Neuron (in vitro differentiated cells): ENCODE results near the gene KIN.
"Not testable (repeated sequence)": the region's sequence is repeated elsewhere in the genome, so short reads cannot be mapped to it uniquely, and the experiment has no call there.

Experiments used
- H2AFZ ChIP-seq: one replicate; pipeline ENCODE4 v1.6.1; 2013; ENCODE audit warnings: low read depth, mild to moderate bottlenecking, inconsistent platforms, low read length, moderate library complexity
- H3K27me3 ChIP-seq: one replicate; pipeline ENCODE4 v1.6.1; 2013; ENCODE audit warnings: low read length; ENCODE audit not compliant: insufficient read depth
- H3K36me3 ChIP-seq: one replicate; pipeline ENCODE4 v1.6.1; 2013; ENCODE audit warnings: low read length; ENCODE audit not compliant: insufficient read depth
- H3K4me1 ChIP-seq: one replicate; pipeline ENCODE4 v1.6.1; 2013; ENCODE audit warnings: low read length; ENCODE audit not compliant: insufficient read depth
- H3K4me3 ChIP-seq: 2 replicates; pipeline ENCODE4 v1.5.1; 2013; ENCODE audit warnings: mild to moderate bottlenecking, low read length, moderate library complexity
- H3K9me3 ChIP-seq: one replicate; pipeline ENCODE4 v1.6.1; 2013; ENCODE audit warnings: low read length

Gene KIN

DNA sequence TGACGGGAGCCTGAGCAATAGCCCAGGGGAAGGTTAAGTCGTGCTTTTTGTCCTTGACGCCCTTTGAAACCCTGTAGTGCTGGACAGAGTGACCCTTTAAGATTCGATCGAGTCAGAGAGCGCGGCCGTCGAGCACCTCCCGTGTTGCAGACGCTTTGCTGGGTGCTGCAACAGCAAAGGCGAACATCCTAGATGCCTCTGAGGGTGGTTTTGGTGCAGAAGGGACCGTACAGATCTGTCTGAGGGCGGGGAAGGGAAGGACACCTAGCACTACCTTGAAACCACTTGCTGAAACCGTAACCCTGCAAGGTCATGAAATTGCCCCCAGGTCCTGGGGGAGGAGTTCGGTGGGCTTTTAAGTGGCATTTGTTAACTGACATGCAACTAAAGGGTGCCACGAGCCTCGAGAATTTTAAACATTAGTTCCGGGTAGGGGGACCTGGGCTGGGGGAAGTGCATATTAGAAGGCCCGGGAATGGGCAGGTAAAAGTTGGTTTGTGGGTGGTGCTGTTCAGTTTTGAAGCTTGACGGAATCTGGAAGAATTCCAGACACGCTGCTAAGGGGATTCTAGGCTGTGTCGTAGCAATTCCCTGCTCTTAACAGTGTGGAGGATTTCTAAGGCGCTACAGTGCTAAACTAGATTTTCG, 970 bp upstream of the KIN start:
- Histone ChIP-seq H3K4me3 (peak overlapping the region; percentile 91), H3K36me3 (peaks cover 27% of the 10 kb centered on the region), H3K4me1 (peaks cover 25% of the 10 kb centered on the region), H2AFZ (peak overlapping the region; percentile 41), H3K9me3 (no peaks in the 10 kb centered on the region), H3K27me3 (no peaks in the 10 kb centered on the region)

GRCh38 chr10:7787150-7787856, 490 bp downstream of the KIN start:
- H2AFZ ChIP-seq = peak overlapping the region; percentile 81
- H3K4me3 ChIP-seq = peak overlapping the region; percentile 91
- no peaks in the 10 kb centered on the region for H3K9me3 ChIP-seq
- H3K36me3 ChIP-seq = peaks cover 20% of the 10 kb centered on the region
- peaks cover 25% of the 10 kb centered on the region for H3K4me1 ChIP-seq
- H3K27me3 ChIP-seq = no peaks in the 10 kb centered on the region

GRCh38 chr10:7786430-7786829, 1.4 kb downstream of the KIN start:
- H3K27me3 ChIP-seq = no peaks in the 10 kb centered on the region
- H3K4me3 ChIP-seq = peak overlapping the region; percentile 91
- no peaks in the 10 kb centered on the region for H3K9me3 ChIP-seq
- H3K36me3 ChIP-seq = peaks cover 19% of the 10 kb centered on the region
- no peak overlapping the region for H2AFZ ChIP-seq
- H3K4me1 ChIP-seq = peaks cover 25% of the 10 kb centered on the region

GRCh38 chr10:7782194-7782593, 5.6 kb downstream of the KIN start:
- H2AFZ ChIP-seq, H3K27me3 ChIP-seq, H3K4me3 ChIP-seq, H3K9me3 ChIP-seq, H3K4me1 ChIP-seq: not testable (repeated sequence)
- peaks cover 47% of the 10 kb centered on the region for H3K36me3 ChIP-seq

DNA sequence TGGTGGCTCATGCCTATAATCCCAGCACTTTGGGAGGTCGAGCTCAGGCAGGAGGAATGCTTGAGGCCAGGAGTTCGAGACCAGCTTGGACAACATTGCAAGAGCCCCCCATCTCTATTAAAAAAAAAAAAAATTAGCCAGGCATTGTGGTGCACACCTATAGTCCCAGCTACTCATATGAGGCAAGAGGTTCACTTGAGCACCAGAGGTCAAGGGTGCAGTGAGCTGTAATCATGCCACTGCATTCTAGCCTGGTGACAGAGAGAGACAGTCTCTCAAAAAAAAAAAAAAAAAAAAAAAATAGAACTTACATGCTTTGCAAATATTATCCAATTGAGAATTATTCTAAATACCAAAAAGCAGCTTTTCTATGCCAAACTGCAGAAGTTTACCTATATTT, 11.0 kb downstream of the KIN start:
- Histone ChIP-seq H3K9me3 (no peaks in the 10 kb centered on the region), H3K36me3 (peaks cover 68% of the 10 kb centered on the region), H3K4me1 (no peaks in the 10 kb centered on the region), H3K4me3 (no peak overlapping the region), H3K27me3 (no peaks in the 10 kb centered on the region), H2AFZ (no peak overlapping the region)

GRCh38 chr10:7773845-7774801, 13.7 kb downstream of the KIN start:
- Histone ChIP-seq H3K9me3 (no peaks in the 10 kb centered on the region), H3K4me1 (no peaks in the 10 kb centered on the region), H2AFZ (no peak overlapping the region), H3K4me3 (no peak overlapping the region), H3K27me3 (no peaks in the 10 kb centered on the region), H3K36me3 (peaks cover 50% of the 10 kb centered on the region)

DNA sequence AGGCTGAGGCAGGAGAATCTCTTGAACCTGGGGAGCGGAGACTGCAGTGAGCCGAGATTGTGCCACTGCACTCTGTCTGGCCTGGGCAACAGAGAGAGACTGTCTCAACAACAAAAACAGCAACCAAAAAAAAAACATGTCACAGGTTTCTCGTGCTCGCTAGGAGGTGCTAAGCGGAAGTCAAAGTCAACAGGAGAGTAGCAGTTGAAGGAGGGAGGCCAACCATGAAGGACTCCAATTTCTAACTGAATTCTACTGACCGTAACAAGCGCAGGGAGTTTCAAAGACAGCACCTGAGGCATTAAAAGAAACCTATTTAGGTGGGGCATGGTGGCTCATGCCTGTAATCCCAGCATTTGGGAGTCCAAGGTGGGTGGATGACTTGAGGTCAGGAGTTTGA, 19.4 kb downstream of the KIN start:
- H3K27me3 ChIP-seq = no peaks in the 10 kb centered on the region
- no peak overlapping the region for H2AFZ ChIP-seq
- H3K4me3 ChIP-seq = no peak overlapping the region
- no peaks in the 10 kb centered on the region for H3K4me1 ChIP-seq
- no peaks in the 10 kb centered on the region for H3K9me3 ChIP-seq
- H3K36me3 ChIP-seq = peaks cover 49% of the 10 kb centered on the region

DNA sequence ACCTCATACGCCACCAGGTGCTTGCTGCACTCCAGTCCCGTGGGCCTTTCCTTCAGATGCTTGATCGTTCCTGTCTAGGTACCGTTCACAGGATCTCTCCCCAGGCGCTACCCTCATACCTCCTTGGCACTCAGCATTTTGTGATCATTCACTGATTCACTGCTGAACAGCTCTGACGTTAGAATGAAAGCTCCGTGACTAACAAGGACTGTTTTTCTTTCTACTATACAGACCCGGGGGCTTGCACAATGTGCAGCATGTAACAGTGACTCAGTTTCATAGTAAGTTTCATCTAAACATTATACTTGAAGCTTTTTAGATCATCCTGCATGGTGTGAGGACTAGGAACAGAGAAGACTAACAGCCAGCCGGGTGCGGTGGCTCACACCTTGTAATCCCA, 20.6 kb downstream of the KIN start:
- H2AFZ ChIP-seq = no peak overlapping the region
- H3K27me3 ChIP-seq = no peaks in the 10 kb centered on the region
- H3K36me3 ChIP-seq = peaks cover 56% of the 10 kb centered on the region
- no peak overlapping the region for H3K4me3 ChIP-seq
- no peaks in the 10 kb centered on the region for H3K9me3 ChIP-seq
- H3K4me1 ChIP-seq = no peaks in the 10 kb centered on the region

DNA sequence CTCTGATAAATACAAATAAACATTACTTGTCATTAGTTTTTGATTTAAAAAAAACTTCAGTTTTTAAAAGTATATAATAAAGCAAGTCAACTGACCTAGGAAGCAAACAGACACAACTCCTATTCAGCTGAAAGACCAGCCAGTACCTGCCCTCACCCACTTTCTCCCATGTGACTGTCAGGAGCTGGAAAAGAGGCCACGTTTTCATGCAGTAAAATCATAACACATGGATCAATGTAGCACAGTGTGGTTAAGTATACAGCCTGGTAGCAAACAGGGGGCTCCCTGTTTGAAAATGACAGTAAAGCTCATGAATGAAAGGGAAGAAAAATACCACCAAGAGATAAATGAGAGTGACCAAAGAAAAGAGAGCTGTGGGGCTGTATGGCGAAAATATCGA, 21.6 kb downstream of the KIN start:
- no peak overlapping the region for H3K4me3 ChIP-seq
- H3K27me3 ChIP-seq = no peaks in the 10 kb centered on the region
- H2AFZ ChIP-seq = no peak overlapping the region
- H3K36me3 ChIP-seq = peaks cover 65% of the 10 kb centered on the region
- no peaks in the 10 kb centered on the region for H3K9me3 ChIP-seq
- H3K4me1 ChIP-seq = no peaks in the 10 kb centered on the region

DNA sequence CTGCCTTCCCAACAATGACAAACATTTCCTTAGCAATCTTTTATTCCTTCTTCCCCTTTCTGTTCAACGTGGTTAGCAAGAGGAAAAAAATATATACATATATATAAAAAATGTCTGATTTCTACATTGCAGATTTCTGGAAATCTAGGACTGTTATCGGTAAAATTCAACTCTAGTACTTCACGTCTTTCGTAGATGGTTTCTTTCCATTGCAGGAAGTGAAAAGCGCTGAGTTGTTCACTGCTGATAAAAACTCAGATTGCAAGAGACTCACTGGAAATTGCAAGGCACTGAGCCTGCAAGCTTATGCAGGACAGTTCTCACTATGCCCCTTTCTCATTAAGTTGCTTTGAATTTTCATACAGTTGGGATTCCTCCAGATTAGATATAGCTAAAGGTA, 23.9 kb downstream of the KIN start:
- no peaks in the 10 kb centered on the region for H3K4me1 ChIP-seq
- peaks cover 74% of the 10 kb centered on the region for H3K36me3 ChIP-seq
- no peak overlapping the region for H2AFZ ChIP-seq
- no peaks in the 10 kb centered on the region for H3K27me3 ChIP-seq
- H3K4me3 ChIP-seq = no peak overlapping the region
- H3K9me3 ChIP-seq = no peaks in the 10 kb centered on the region

GRCh38 chr10:7756360-7756992, 31.3 kb downstream of the KIN start:
- Histone ChIP-seq H3K9me3 (peaks cover 8% of the 10 kb centered on the region), H3K27me3 (no peaks in the 10 kb centered on the region), H2AFZ (no peak overlapping the region), H3K36me3 (peaks cover 81% of the 10 kb centered on the region), H3K4me3 (no peak overlapping the region), H3K4me1 (no peaks in the 10 kb centered on the region)

DNA sequence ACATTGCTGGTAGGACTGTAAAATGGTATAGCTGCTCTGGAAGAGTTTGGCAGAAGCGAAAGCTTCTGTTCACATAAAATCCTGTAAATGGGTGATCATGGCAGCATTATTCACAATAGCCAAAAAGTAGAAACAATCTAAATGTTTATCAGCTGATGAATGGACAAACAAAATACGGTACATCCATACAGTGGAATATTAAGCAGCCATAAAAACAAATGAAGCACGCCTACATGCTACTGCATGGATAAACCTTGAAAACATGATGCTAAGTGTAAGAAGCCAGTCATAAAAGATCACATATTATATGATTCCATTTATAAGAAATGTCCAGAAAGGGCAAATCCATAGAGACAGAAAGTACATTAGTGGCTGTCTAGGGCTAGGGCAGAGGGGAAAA, 32.7 kb downstream of the KIN start:
- Histone ChIP-seq H3K9me3 (peaks cover 8% of the 10 kb centered on the region), H3K4me1 (no peaks in the 10 kb centered on the region), H3K4me3 (no peak overlapping the region), H3K36me3 (peaks cover 74% of the 10 kb centered on the region), H3K27me3 (no peaks in the 10 kb centered on the region), H2AFZ (no peak overlapping the region)

GRCh38 chr10:7752251-7752650, 35.5 kb downstream of the KIN start:
- Histone ChIP-seq H3K9me3 (peaks cover 8% of the 10 kb centered on the region), H3K27me3 (no peaks in the 10 kb centered on the region), H3K36me3 (peaks cover 51% of the 10 kb centered on the region), H3K4me3 (no peak overlapping the region), H2AFZ (no peak overlapping the region), H3K4me1 (no peaks in the 10 kb centered on the region)
